CD4-positive, alpha-beta memory T cell (primary cell): ENCODE measurements around the gene TAF3. TPM values are rescaled to one million over a fixed set of nuclear protein-coding genes. Genes with fewer than 3 reads are reported as not detected.

ENCODE experiments used
- CTCF ChIA-PET: fragments of 350-600 bp; sonication (Branson Sonifier 250); formaldehyde crosslinking; loops from one replicate; lab custom pipeline; 2021; ENCODE audit warnings: inconsistent platforms; ENCODE audit not compliant: partially characterized antibody; lab: Charles Lee
- POLR2A ChIA-PET: fragments of 350-600 bp; sonication (Branson Sonifier 250); formaldehyde crosslinking; loops from one replicate; lab custom pipeline; 2021; ENCODE audit not compliant: partially characterized antibody; lab: Charles Lee
- DNase-seq, 5 donors: peaks; one replicate each; pipeline versions ENCODE4 v3.0.0 to v3.0.0-alpha.2; 2020 to 2022; ENCODE audit warnings: mixed read lengths in 1 of 5
- H3K27ac ChIP-seq: one replicate; pipeline ENCODE4 v1.7.0; 2013; ENCODE audit warnings: low read depth, low read length
- H3K27me3 ChIP-seq: 2 replicates; pipeline ENCODE4 v1.7.0; 2013; ENCODE audit warnings: mild to moderate bottlenecking, low read length, moderate library complexity; ENCODE audit not compliant: insufficient read depth
- H3K36me3 ChIP-seq: 2 replicates; pipeline ENCODE4 v1.7.0; 2013; ENCODE audit warnings: mild to moderate bottlenecking, low read length, moderate library complexity; ENCODE audit not compliant: insufficient read depth
- H3K4me1 ChIP-seq: 2 replicates; pipeline ENCODE4 v1.7.0; 2013; ENCODE audit warnings: mild to moderate bottlenecking, low read length, moderate library complexity; ENCODE audit not compliant: insufficient read depth
- H3K4me3 ChIP-seq, 2 donors: one replicate each; pipeline ENCODE4 v1.7.0; 2013; ENCODE audit warnings: low read length in 2 of 2, mild to moderate bottlenecking in 1 of 2
- H3K9me3 ChIP-seq, 2 donors: one replicate each; pipeline ENCODE4 v1.7.0; 2013; ENCODE audit warnings: low read length in 2 of 2, control low read depth in 1 of 2; ENCODE audit not compliant: control insufficient read depth in 1 of 2
- H3K27ac Mint-ChIP-seq, 7 donors: one replicate each; pipeline ENCODE4 v1.8.0; 2020 to 2021; ENCODE audit warnings: mixed read lengths in 7 of 7, mild to moderate bottlenecking in 6 of 7, inconsistent platforms in 3 of 7, moderate library complexity in 3 of 7
- H3K27me3 Mint-ChIP-seq, 2 donors: one replicate each; pipeline ENCODE4 v1.8.0; 2020 to 2021; ENCODE audit warnings: mixed read lengths in 2 of 2
- H3K36me3 Mint-ChIP-seq, 2 donors: one replicate each; pipeline ENCODE4 v1.8.0; 2020 to 2021; ENCODE audit warnings: mixed read lengths in 2 of 2, inconsistent platforms in 1 of 2, mild to moderate bottlenecking in 1 of 2
- H3K4me1 Mint-ChIP-seq, 4 donors: one replicate each; pipeline ENCODE4 v1.8.0; 2020 to 2021; ENCODE audit warnings: mixed read lengths in 4 of 4, mild to moderate bottlenecking in 1 of 4
- H3K4me3 Mint-ChIP-seq, 8 donors: one replicate each; pipeline ENCODE4 v1.8.0; 2020 to 2021; ENCODE audit warnings: mixed read lengths in 8 of 8, mild to moderate bottlenecking in 7 of 8, moderate library complexity in 6 of 8, inconsistent platforms in 3 of 8
- H3K9me3 Mint-ChIP-seq, 8 donors: one replicate each; pipeline ENCODE4 v1.8.0; 2020 to 2021; ENCODE audit warnings: mixed read lengths in 8 of 8, mild to moderate bottlenecking in 5 of 8, inconsistent platforms in 3 of 8, moderate library complexity in 1 of 8
- intact Hi-C: fragments of 100-400 bp; cut with micrococcal nuclease; formaldehyde crosslinking; loops from one replicate; pipeline ENCODE4 v1.15.1; 2023
- polyA plus RNA-seq, 2 donors: library from polyadenylated mRNA; unstranded; fragments of 300-500 nt; fragmentation: Illumina TruSeq; gene quantifications; one replicate each; pipeline ENCODE4 v1.2.3, GENCODE V29; 2021
- total RNA-seq, 2 experiments: library from RNA; stranded (reverse); gene quantifications; one replicate each; pipeline ENCODE4 v1.2.3, GENCODE V29; 2021

The TAF3 gene
- total and polyA plus RNA-seq, 4 experiments from 2014 or later = 3.0 to 21.8 (median 18.5) TPM

DNA sequence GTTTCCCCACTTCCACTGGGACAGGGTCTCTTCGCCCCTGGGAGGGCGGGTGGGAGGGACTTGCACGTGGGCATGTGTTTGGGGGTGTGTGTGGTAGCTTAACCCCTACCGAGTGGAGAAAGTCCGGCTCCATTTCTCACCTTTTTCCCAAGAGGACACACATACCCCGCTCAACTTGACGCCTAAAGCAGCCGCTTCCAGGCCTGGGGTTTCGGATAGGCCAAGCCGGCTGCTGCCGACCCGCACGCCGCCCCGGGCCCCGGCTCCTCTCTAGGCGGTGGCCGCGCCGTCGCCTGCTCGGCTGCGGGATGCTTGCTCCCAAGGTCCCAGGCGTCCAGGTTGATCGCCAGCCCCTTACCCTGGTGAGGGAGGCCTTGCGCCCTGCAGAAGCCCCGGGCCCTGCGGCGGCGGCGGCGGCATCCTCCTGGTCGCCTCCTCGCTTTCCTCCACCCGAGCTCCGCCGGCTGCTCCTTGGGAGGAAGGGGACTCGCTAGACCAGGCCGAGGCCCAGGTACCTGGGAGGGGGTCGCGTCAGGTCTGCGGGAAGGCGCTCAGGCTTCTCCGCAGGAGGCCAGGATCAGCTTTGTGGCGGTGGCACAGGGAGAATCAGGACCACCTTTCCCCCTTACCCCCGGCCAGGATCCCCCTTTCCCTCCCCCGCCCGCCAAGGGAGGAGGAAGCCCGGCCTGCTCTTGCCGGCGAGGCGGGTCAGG is 233.0 kb downstream of the TAF3 start:
- CTCF ChIA-PET = interaction anchor here (1.0 kb wide), 1 partner anchor 15 kb away, joined by 3 read pairs; no protein-coding TSS in a partner anchor
- Mint-ChIP-seq H3K27me3 (peaks cover 41 to 46% of the 10 kb centered on the region in 2 donors), H3K9me3 (peaks cover 0 to 16% (median 0%) of the 10 kb centered on the region in 8 donors), H3K4me3 (peak overlapping the region in 3 of 8 donors; percentile 26 to 48 (median 29)), H3K4me1 (peaks cover 21 to 67% (median 36%) of the 10 kb centered on the region in 4 donors), H3K27ac (peak overlapping the region in 1 of 7 donors; percentile 72), H3K36me3 (peaks cover 3 to 27% of the 10 kb centered on the region in 2 donors)
- intact Hi-C loops = loop anchor here (5.0 kb wide), 1 partner anchor 961 kb away; no protein-coding TSS in a partner anchor
- Histone ChIP-seq H3K4me3 (no peak overlapping the region), H3K4me1 (peaks cover 67% of the 10 kb centered on the region), H3K9me3 (no peaks in the 10 kb centered on the region), H3K36me3 (no peaks in the 10 kb centered on the region), H3K27ac (no peak overlapping the region), H3K27me3 (peaks cover 60% of the 10 kb centered on the region)
- POLR2A ChIA-PET = interaction anchor here (0.6 to 4.5 kb wide), 8 partner anchors 9 to 352 kb away, joined by 3 to 43 read pairs (median 4); no protein-coding TSS in a partner anchor
- peak in 1 of 5 donors; percentile 26 for DNase-seq

DNA sequence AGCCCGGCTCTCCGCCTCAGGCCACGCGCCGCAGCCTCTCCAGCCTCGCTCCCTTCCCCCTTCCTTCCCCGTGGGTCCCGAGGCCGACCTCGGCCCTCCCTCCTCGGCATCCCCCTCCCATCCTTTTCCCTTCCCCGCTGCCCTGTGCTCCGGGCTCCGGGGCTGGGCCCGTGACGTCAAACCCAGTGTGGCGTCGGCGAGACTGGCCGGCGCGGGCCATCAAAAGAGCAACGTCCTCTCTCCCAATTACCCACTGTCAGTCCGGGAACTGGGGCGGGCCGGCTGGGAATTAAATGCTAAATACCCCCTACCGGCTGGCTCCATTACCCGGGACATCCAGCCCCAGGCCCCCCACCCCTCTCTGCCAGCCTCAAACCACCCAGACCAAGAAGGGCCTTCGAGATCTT is 233.5 kb downstream of the TAF3 start:
- H3K9me3 ChIP-seq = no peaks in the 10 kb centered on the region

DNA sequence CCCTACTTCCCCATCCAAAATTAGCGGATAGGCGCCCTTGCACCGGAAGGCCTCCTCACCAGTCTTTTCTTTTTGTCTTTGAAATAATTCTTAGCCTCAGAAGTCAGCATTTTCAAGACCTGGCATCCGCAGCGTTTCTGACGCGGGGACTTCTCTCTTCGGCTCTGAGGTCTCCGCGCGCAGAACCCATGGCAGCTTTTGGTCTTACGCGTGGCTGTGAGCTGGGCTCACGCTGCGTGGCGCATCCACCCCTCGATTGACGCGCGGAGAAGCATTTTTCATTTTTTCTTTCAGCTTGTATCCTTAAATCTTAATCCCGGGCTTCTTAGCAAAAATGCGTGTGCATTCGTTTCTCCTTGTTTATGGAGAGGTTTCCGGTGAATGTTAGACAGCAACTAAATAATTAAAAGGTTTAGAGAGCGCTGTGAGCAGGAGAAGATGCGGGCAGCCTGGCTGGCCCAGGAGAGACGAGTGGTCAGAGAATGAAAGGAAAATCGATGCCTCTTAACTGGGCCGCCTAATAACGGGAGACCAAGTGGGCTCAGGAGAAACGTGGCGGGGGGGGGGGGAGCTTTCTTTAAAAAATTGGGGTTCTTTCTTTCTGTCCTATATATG is 234.1 kb downstream of the TAF3 start:
- H3K4me3 Mint-ChIP-seq = peak overlapping the region; percentile 78 to 98 (median 94)
- ChIA-PET CTCF (interaction anchor here (0.6 to 2.1 kb wide), 12 partner anchors 9 to 425 kb away, joined by 3 to 10 read pairs (median 4); no protein-coding TSS in a partner anchor), POLR2A (interaction anchor here (0.6 to 3.1 kb wide), 11 partner anchors 8 to 421 kb away, joined by 3 to 41 read pairs (median 5); no protein-coding TSS in a partner anchor)
- H3K27me3 Mint-ChIP-seq = peaks cover 29 to 34% of the 10 kb centered on the region in 2 donors
- H3K4me1 ChIP-seq = peaks cover 60% of the 10 kb centered on the region
- H3K4me1 Mint-ChIP-seq = peaks cover 17 to 66% (median 32%) of the 10 kb centered on the region in 4 donors
- peak in 3 of 5 donors; percentile 41 to 66 (median 55) for DNase-seq
- no peaks in the 10 kb centered on the region for H3K36me3 ChIP-seq
- intact Hi-C loops = loop anchor here (2.0 to 5.0 kb wide), 2 partner anchors 14 to 960 kb away; no protein-coding TSS in a partner anchor
- no peak overlapping the region for H3K27ac ChIP-seq
- no peak overlapping the region for H3K4me3 ChIP-seq
- peaks cover 48% of the 10 kb centered on the region for H3K27me3 ChIP-seq
- peak overlapping the region in 6 of 7 donors; percentile 60 to 99 (median 84) for H3K27ac Mint-ChIP-seq
- peaks cover 14 to 39% of the 10 kb centered on the region in 2 donors for H3K36me3 Mint-ChIP-seq
- H3K9me3 ChIP-seq = no peaks in the 10 kb centered on the region
- H3K9me3 Mint-ChIP-seq = peaks cover 0 to 20% (median 0%) of the 10 kb centered on the region in 8 donors

More for the DNA sequence above, 233.5 kb downstream of the TAF3 start:
- Histone ChIP-seq H3K4me3 (no peak overlapping the region), H3K36me3 (no peaks in the 10 kb centered on the region), H3K27me3 (peaks cover 54% of the 10 kb centered on the region), H3K4me1 (peaks cover 62% of the 10 kb centered on the region), H3K27ac (no peak overlapping the region)
- peaks cover 0 to 20% (median 0%) of the 10 kb centered on the region in 8 donors for H3K9me3 Mint-ChIP-seq
- DNase-seq = no peak
- POLR2A ChIA-PET = interaction anchor here (1.2 to 4.5 kb wide), 7 partner anchors 9 to 351 kb away, joined by 3 to 43 read pairs (median 12); no protein-coding TSS in a partner anchor
- H3K27ac Mint-ChIP-seq = peak overlapping the region in 4 of 7 donors; percentile 60 to 99 (median 76)
- H3K36me3 Mint-ChIP-seq = peaks cover 9 to 33% of the 10 kb centered on the region in 2 donors
- peak overlapping the region in 7 of 8 donors; percentile 78 to 98 (median 93) for H3K4me3 Mint-ChIP-seq
- H3K27me3 Mint-ChIP-seq = peaks cover 35 to 40% of the 10 kb centered on the region in 2 donors
- CTCF ChIA-PET = interaction anchor here (1.0 to 2.1 kb wide), 6 partner anchors 15 to 425 kb away, joined by 3 to 10 read pairs (median 5); no protein-coding TSS in a partner anchor
- intact Hi-C loops = loop anchor here (2.0 to 5.0 kb wide), 2 partner anchors 13 to 960 kb away; no protein-coding TSS in a partner anchor
- H3K4me1 Mint-ChIP-seq = peaks cover 17 to 66% (median 32%) of the 10 kb centered on the region in 4 donors

DNA sequence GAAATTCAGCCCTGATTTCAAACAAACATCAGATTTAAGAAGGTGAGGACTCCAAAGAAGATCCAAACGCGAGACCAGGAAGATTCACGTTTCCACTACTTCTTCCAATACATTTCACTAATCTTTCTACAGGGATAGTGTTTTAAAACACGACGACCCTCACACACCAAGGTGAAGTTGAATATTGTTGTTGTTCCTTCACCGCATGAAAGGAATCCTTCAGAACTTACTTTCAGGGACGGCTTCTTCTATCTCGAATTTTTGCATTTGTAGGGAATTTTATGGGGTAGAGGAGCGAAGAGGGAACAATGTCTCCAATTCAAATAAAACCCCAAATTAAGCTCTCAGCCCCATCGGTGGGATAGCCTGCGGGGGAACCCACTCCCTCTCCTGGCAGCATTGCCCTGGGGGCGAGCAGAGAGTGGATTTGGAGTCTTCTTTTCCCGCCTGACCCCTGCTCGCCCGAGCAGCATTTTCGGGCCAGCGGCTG is 234.7 kb downstream of the TAF3 start:
- peaks cover 15 to 66% (median 33%) of the 10 kb centered on the region in 4 donors for H3K4me1 Mint-ChIP-seq
- H3K27me3 Mint-ChIP-seq = peaks cover 24 to 29% of the 10 kb centered on the region in 2 donors

DNA sequence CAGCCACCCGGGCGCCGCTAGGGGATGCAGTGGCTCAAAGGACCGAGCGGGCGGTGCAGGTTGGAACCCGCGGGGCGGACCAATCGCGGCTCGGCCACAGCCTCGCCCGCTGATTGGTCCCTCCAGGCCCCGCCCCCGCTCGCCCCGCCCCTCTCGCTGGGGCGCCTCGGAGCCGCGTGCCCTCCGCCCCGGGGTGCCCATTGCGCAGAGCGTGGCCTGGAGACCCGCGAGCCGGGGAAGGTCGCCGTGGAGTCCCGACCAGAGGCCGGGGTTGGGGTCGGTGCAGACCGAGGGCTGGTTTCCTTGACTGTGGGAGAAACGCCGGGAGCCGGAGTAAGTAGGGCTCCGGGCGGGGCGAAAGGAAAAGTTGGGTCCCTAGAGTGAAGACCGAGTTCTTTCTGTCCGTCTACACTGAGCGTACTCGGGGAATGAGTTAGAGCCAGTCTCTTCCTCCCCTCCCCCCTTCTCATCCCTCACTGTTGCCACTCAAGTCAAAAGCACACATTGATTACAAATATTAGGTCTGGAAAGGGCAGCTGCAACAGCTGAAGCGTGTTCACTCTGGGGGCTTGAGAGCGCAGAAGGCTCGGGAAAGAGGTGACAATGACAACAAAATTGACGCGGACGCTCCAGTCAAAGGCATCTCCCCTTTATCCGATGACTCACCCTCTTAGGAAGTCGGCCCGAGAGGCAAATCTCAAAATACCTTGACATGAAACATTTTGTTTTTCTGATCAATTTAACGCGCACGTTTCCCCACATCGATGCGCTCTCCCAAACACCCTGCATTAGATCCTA is 235.3 kb downstream of the TAF3 start:
- Histone ChIP-seq H3K36me3 (peaks cover 1% of the 10 kb centered on the region), H3K4me3 (peak overlapping the region; percentile 84 to 94)

More for the DNA sequence above, 234.7 kb downstream of the TAF3 start:
- Histone ChIP-seq H3K9me3 (no peaks in the 10 kb centered on the region), H3K4me3 (no peak overlapping the region), H3K27ac (no peak overlapping the region), H3K36me3 (no peaks in the 10 kb centered on the region), H3K4me1 (peaks cover 60% of the 10 kb centered on the region), H3K27me3 (peaks cover 42% of the 10 kb centered on the region)
- CTCF ChIA-PET = interaction anchor here (0.6 to 2.1 kb wide), 12 partner anchors 9 to 424 kb away, joined by 3 to 10 read pairs (median 4); no protein-coding TSS in a partner anchor
- no peak for DNase-seq
- intact Hi-C loops = loop anchor here (1.0 to 5.0 kb wide), 4 partner anchors 14 to 959 kb away; no protein-coding TSS in a partner anchor
- H3K27ac Mint-ChIP-seq = peak overlapping the region in 6 of 7 donors; percentile 13 to 99 (median 82)
- H3K9me3 Mint-ChIP-seq = peaks cover 0 to 20% (median 0%) of the 10 kb centered on the region in 8 donors
- H3K4me3 Mint-ChIP-seq = peak overlapping the region; percentile 78 to 98 (median 96)
- POLR2A ChIA-PET = interaction anchor here (0.6 to 3.1 kb wide), 13 partner anchors 7 to 420 kb away, joined by 3 to 41 read pairs (median 4); no protein-coding TSS in a partner anchor
- peaks cover 14 to 44% of the 10 kb centered on the region in 2 donors for H3K36me3 Mint-ChIP-seq

More for the DNA sequence above, 235.3 kb downstream of the TAF3 start:
- Histone ChIP-seq H3K27me3 (peaks cover 36% of the 10 kb centered on the region), H3K27ac (peak overlapping the region; percentile 83), H3K4me1 (peaks cover 60% of the 10 kb centered on the region), H3K9me3 (no peaks in the 10 kb centered on the region)
- H3K27ac Mint-ChIP-seq = peak overlapping the region; percentile 95 to 99 (median 98)
- peak overlapping the region; percentile 93 to 99 (median 98) for H3K4me3 Mint-ChIP-seq
- POLR2A ChIA-PET = interaction anchor here (0.9 to 3.1 kb wide), 14 partner anchors 11 to 1042 kb away, joined by 3 to 41 read pairs (median 4); no protein-coding TSS in a partner anchor
- H3K4me1 Mint-ChIP-seq = peaks cover 13 to 66% (median 35%) of the 10 kb centered on the region in 4 donors
- CTCF ChIA-PET = interaction anchor here (0.8 to 2.1 kb wide), 7 partner anchors 8 to 423 kb away, joined by 3 to 10 read pairs (median 6); no protein-coding TSS in a partner anchor
- DNase-seq = peak; percentile 86 to 92 (median 89)
- H3K9me3 Mint-ChIP-seq = peaks cover 0 to 19% (median 0%) of the 10 kb centered on the region in 8 donors
- intact Hi-C loops = loop anchor here (1.0 to 5.0 kb wide), 4 partner anchors 15 to 959 kb away; no protein-coding TSS in a partner anchor
- H3K36me3 Mint-ChIP-seq = peaks cover 14 to 49% of the 10 kb centered on the region in 2 donors
- H3K27me3 Mint-ChIP-seq = peaks cover 20 to 28% of the 10 kb centered on the region in 2 donors
